ENCODE measurements around the gene ADA.

DNA sequence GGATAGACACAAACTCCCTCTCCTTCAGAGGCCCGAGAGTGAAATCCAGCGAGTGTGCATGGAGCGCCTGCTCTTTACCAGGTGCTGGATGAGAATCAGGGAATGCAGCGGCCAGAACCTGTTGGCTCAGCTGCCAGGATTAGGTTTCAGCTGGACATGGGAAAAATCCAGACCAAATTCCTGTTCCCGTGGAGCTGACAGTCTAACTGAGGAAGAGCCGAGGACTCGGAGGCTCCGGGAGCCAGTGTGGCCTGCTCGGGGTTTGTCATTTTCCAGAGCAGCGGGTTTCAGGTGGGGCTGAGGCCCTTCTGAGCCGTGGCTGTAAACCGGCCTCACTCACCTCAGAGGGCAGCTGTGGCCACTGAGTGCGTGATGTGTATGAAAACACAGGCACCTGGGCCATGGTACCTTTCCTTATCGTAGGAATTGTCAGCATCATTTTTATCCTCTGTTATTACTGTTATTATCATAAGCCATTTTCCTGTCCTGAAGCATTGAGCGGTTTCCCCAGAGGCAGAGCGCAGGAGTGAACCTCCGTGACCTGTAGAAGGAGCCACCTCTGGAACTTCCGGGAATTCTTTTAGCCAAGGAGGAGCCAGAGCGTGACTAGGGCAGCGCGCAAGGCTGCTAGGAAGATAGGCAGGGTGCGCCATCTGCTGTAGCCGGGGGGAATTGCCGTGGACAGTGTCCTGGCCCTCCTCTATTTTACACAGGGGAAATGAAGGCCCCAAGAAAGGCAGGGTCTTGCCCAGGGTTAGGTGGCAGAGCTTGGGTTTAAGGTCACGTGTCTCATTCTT, 41.8 kb downstream of the ADA start:
- TF ChIP-seq CTCF (IDR thresholded peaks at IDR 0.05 in 4 of 5, conservative IDR thresholded peaks at IDR 0.05 in 1 of 5) (peak; percentile 96 to 99 (median 98)), POLR2A (IDR thresholded peaks at IDR 0.05) (no peak)
